ENCODE results near the gene RACK1.

The RACK1 gene

GRCh38 chr5:181236954-181237641 lies 6.6 kb downstream of the RACK1 start:
- Histone ChIP-seq H3K4me3 (ENCODE audit: low read length) (no peak overlapping the region), H3K36me3 (ENCODE audit: insufficient read depth, low read depth, low read length) (peaks cover 86% of the 10 kb centered on the region), H3K27me3 (ENCODE audit: insufficient read depth, low read length) (no peaks in the 10 kb centered on the region), H3K9ac (ENCODE audit: low read depth, low read length) (no peak overlapping the region), H3K9me3 (ENCODE audit: insufficient read depth, low read depth, low read length) (no peaks in the 10 kb centered on the region), H3K4me1 (ENCODE audit: insufficient read depth, low read length) (peaks cover 8% of the 10 kb centered on the region), H3K27ac (ENCODE audit: low read length) (no peak overlapping the region)

GRCh38 chr5:181236471-181236870 lies 7.2 kb downstream of the RACK1 start:
- Histone ChIP-seq H3K36me3 (ENCODE audit: insufficient read depth, low read depth, low read length) (peaks cover 86% of the 10 kb centered on the region), H3K9me3 (ENCODE audit: insufficient read depth, low read depth, low read length) (no peaks in the 10 kb centered on the region), H3K27ac (ENCODE audit: low read length) (no peak overlapping the region), H3K27me3 (ENCODE audit: insufficient read depth, low read length) (no peaks in the 10 kb centered on the region), H3K4me3 (ENCODE audit: low read length) (no peak overlapping the region), H3K9ac (ENCODE audit: low read depth, low read length) (no peak overlapping the region), H3K4me1 (ENCODE audit: insufficient read depth, low read length) (peaks cover 2% of the 10 kb centered on the region)

GRCh38 chr5:181235689-181236366 lies 7.9 kb downstream of the RACK1 start:
- peaks cover 85% of the 10 kb centered on the region for H3K36me3 ChIP-seq (ENCODE audit: insufficient read depth, low read depth, low read length)

GRCh38 chr5:181235323-181235688 lies 8.4 kb downstream of the RACK1 start:
- Histone ChIP-seq H3K27ac (ENCODE audit: low read length) (no peak overlapping the region), H3K9me3 (ENCODE audit: insufficient read depth, low read depth, low read length) (no peaks in the 10 kb centered on the region), H3K4me1 (ENCODE audit: insufficient read depth, low read length) (no peaks in the 10 kb centered on the region), H3K4me3 (ENCODE audit: low read length) (no peak overlapping the region), H3K9ac (ENCODE audit: low read depth, low read length) (no peak overlapping the region), H3K36me3 (ENCODE audit: insufficient read depth, low read depth, low read length) (peaks cover 85% of the 10 kb centered on the region), H3K27me3 (ENCODE audit: insufficient read depth, low read length) (no peaks in the 10 kb centered on the region)

More at GRCh38 chr5:181235689-181236366, 7.9 kb downstream of the RACK1 start:
- H3K9ac ChIP-seq (ENCODE audit: low read depth, low read length) = no peak overlapping the region
- H3K9me3 ChIP-seq (ENCODE audit: insufficient read depth, low read depth, low read length) = no peaks in the 10 kb centered on the region
- no peak overlapping the region for H3K4me3 ChIP-seq (ENCODE audit: low read length)
- H3K27ac ChIP-seq (ENCODE audit: low read length) = no peak overlapping the region
- no peaks in the 10 kb centered on the region for H3K4me1 ChIP-seq (ENCODE audit: insufficient read depth, low read length)
- no peaks in the 10 kb centered on the region for H3K27me3 ChIP-seq (ENCODE audit: insufficient read depth, low read length)

- Histone ChIP-seq H3K36me3 (ENCODE audit: insufficient read depth, low read depth, low read length) (peaks cover 82% of the 10 kb centered on the region), H3K4me3 (ENCODE audit: low read length) (no peak overlapping the region), H3K9me3 (ENCODE audit: insufficient read depth, low read depth, low read length) (no peaks in the 10 kb centered on the region), H3K27me3 (ENCODE audit: insufficient read depth, low read length) (no peaks in the 10 kb centered on the region), H3K9ac (ENCODE audit: low read depth, low read length) (no peak overlapping the region), H3K4me1 (ENCODE audit: insufficient read depth, low read length) (no peaks in the 10 kb centered on the region), H3K27ac (ENCODE audit: low read length) (no peak overlapping the region)
Measured at GRCh38 chr5:181234455-181235306, 9.0 kb downstream of the RACK1 start.

- Histone ChIP-seq H3K27ac (ENCODE audit: low read length) (no peak overlapping the region), H3K9ac (ENCODE audit: low read depth, low read length) (no peak overlapping the region), H3K27me3 (ENCODE audit: insufficient read depth, low read length) (no peaks in the 10 kb centered on the region), H3K4me3 (ENCODE audit: low read length) (no peak overlapping the region), H3K9me3 (ENCODE audit: insufficient read depth, low read depth, low read length) (no peaks in the 10 kb centered on the region), H3K4me1 (ENCODE audit: insufficient read depth, low read length) (no peaks in the 10 kb centered on the region), H3K36me3 (ENCODE audit: insufficient read depth, low read depth, low read length) (peaks cover 82% of the 10 kb centered on the region)
Measured at GRCh38 chr5:181233801-181234454, 9.8 kb downstream of the RACK1 start.

- Histone ChIP-seq H3K4me3 (ENCODE audit: low read length) (no peak overlapping the region), H3K27ac (ENCODE audit: low read length) (no peak overlapping the region), H3K4me1 (ENCODE audit: insufficient read depth, low read length) (no peaks in the 10 kb centered on the region), H3K27me3 (ENCODE audit: insufficient read depth, low read length) (no peaks in the 10 kb centered on the region), H3K36me3 (ENCODE audit: insufficient read depth, low read depth, low read length) (peaks cover 76% of the 10 kb centered on the region), H3K9ac (ENCODE audit: low read depth, low read length) (no peak overlapping the region), H3K9me3 (ENCODE audit: insufficient read depth, low read depth, low read length) (no peaks in the 10 kb centered on the region)
Measured at GRCh38 chr5:181233088-181233800, 10.5 kb downstream of the RACK1 start.

GRCh38 chr5:181232593-181232992 lies 11.1 kb downstream of the RACK1 start:
- Histone ChIP-seq H3K4me1 (ENCODE audit: insufficient read depth, low read length) (no peaks in the 10 kb centered on the region), H3K4me3 (ENCODE audit: low read length) (no peak overlapping the region), H3K9ac (ENCODE audit: low read depth, low read length) (no peak overlapping the region), H3K9me3 (ENCODE audit: insufficient read depth, low read depth, low read length) (no peaks in the 10 kb centered on the region), H3K36me3 (ENCODE audit: insufficient read depth, low read depth, low read length) (peaks cover 69% of the 10 kb centered on the region), H3K27ac (ENCODE audit: low read length) (no peak overlapping the region), H3K27me3 (ENCODE audit: insufficient read depth, low read length) (no peaks in the 10 kb centered on the region)

- no peaks in the 10 kb centered on the region for H3K9me3 ChIP-seq (ENCODE audit: insufficient read depth, low read depth, low read length)
- no peak overlapping the region for H3K27ac ChIP-seq (ENCODE audit: low read length)
- no peaks in the 10 kb centered on the region for H3K27me3 ChIP-seq (ENCODE audit: insufficient read depth, low read length)
- no peak overlapping the region for H3K9ac ChIP-seq (ENCODE audit: low read depth, low read length)
- no peak overlapping the region for H3K4me3 ChIP-seq (ENCODE audit: low read length)
- H3K36me3 ChIP-seq (ENCODE audit: insufficient read depth, low read depth, low read length) = peaks cover 65% of the 10 kb centered on the region
- H3K4me1 ChIP-seq (ENCODE audit: insufficient read depth, low read length) = no peaks in the 10 kb centered on the region
Measured at GRCh38 chr5:181231432-181231831, 12.3 kb downstream of the RACK1 start.

- Histone ChIP-seq H3K27ac (ENCODE audit: low read length) (no peak overlapping the region), H3K4me3 (ENCODE audit: low read length) (no peak overlapping the region), H3K9me3 (ENCODE audit: insufficient read depth, low read depth, low read length) (no peaks in the 10 kb centered on the region), H3K4me1 (ENCODE audit: insufficient read depth, low read length) (no peaks in the 10 kb centered on the region), H3K9ac (ENCODE audit: low read depth, low read length) (no peak overlapping the region), H3K36me3 (ENCODE audit: insufficient read depth, low read depth, low read length) (peaks cover 58% of the 10 kb centered on the region), H3K27me3 (ENCODE audit: insufficient read depth, low read length) (no peaks in the 10 kb centered on the region)
Measured at GRCh38 chr5:181230551-181230950, 13.2 kb downstream of the RACK1 start.

GRCh38 chr5:181229996-181230395 lies 13.7 kb downstream of the RACK1 start:
- Histone ChIP-seq H3K36me3 (ENCODE audit: insufficient read depth, low read depth, low read length) (peaks cover 56% of the 10 kb centered on the region), H3K9me3 (ENCODE audit: insufficient read depth, low read depth, low read length) (no peaks in the 10 kb centered on the region), H3K27ac (ENCODE audit: low read length) (no peak overlapping the region), H3K4me3 (ENCODE audit: low read length) (no peak overlapping the region), H3K27me3 (ENCODE audit: insufficient read depth, low read length) (no peaks in the 10 kb centered on the region), H3K9ac (ENCODE audit: low read depth, low read length) (no peak overlapping the region), H3K4me1 (ENCODE audit: insufficient read depth, low read length) (peaks cover under 1% of the 10 kb centered on the region; the same call in 1 of the 2 replicates)
